Activated CD8-positive, alpha-beta memory T cell treated with anti-CD3 and anti-CD28 coated beads, Interleukin-2, amount 50 U/mL, for 24 hours (primary cell): ENCODE data around the gene IQCK.
A peak's percentile ranks its signal among the peaks of the same experiment; 100 is the strongest.

Experiments
- DNase-seq: peaks from one replicate; pipeline ENCODE4 v3.0.0-alpha.2; 2020; ENCODE audit errors: extremely low read depth

Gene IQCK

DNA sequence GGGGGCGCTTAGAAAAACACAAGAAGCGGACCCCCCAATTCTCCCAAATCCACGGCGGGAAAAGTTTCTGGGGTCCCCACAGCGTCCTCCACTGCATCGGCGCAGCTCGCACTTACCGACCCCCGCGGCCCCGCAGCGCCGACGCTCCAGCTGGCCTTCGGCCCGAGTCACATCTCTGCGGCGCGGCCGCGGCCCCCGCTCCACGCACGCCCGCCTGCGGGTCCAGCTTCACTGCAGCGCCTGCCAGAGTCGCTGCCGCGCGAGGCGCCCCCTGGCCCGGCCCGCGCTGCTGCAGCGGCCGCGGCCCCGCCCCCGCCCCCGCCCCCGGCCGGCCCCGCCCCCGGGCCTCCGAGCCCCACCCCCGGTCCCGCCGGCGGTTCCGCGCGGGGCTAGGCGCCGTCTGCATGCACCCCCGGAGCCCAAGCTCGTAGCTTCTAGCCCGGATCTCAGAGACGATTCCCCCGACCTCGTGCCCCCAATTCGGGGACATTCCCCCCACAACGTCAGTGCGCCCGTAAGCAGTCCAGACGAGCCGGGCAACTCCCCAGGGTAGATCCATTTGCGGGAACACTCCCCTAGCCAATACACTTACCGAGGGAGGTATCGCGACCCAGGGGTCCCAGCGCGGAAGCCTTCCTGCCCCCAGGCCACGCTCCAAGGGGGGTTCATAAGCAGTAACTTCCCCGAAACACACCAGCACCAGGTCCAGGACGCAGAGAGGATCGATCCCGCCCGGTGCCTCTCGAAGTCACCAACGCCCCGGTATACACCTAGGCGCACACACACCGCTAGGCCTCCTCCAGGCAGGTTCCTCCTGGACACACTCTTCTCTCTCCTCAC, 166.8 kb downstream of the IQCK start, which contains the start of gene GPRC5B:
GPRC5B (minus strand) TSS at position 238 of the 840 bp plus-strand sequence. CDS start 12,003 bp downstream, outside the sequence.
- DNase-seq = no peak

DNA sequence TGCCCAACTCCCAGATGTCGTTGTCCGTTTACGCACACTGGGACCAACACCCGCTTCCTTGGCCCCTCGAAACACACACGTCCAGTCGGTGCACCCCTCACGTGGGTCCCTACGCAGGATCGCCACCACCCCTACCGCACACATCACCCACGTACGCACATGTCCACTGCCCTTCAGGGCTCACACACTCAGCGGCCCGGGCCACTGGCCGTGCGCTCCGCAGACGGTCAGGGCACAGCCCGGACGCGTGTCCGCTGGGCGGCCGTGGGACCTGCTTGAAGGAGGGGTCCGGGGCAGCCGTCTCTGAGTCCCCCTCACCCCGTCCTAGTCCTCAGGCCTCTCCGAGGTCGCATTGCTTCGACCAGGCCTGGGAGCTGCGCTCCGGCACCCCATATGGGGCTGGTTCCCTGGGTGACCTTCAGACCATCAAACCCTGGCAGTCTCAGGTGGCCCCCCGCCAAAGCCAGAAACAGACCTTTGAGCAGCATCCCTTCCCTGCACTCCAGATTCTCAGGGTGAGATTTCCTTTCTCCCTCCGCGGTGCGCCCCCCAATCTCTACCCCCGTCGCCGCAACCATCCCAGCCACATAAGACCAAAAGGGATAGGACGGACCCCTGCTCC, 167.5 kb downstream of the IQCK start:
- no peak for DNase-seq

DNA sequence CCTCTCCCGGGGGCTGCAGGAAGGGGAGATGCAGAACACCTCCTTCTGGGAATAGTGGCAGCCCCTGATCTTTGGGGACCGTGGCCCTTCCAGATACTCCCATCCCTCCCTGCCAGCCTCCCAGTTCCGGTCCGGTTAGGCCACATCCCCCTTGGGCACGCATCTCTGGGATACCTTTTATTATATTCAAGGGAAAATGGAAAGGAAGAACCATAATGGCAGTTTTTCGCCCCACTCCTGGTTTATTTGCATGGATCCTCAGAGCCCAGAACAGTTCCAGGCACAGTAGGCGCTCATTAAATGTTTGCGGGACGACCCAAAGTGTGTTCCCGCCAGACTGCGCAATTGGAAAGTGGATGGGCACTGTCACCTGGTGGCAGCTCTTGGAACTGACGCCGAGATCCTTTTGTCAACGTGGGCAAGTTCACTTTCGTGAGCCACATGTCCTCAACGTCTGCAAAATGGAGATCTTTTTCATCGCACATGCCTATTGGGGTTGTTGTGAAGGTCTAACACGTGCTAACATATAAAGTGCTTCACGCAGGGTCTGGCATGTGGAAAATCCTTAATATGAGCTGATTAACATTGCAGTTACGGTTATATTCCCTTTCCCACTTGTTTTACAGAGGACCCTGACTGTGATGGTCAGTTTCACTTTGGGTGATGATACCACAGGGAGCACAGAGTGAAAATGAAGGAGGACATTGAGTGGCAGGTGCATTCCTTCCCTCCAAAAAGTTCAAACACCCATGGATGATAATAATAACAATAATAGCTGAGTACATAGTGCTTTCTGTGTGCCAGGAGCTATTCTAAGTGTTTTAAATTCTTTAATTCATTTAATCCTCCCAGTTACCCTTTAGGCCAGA, 168.2 kb downstream of the IQCK start:
- peak; percentile 74 for DNase-seq

DNA sequence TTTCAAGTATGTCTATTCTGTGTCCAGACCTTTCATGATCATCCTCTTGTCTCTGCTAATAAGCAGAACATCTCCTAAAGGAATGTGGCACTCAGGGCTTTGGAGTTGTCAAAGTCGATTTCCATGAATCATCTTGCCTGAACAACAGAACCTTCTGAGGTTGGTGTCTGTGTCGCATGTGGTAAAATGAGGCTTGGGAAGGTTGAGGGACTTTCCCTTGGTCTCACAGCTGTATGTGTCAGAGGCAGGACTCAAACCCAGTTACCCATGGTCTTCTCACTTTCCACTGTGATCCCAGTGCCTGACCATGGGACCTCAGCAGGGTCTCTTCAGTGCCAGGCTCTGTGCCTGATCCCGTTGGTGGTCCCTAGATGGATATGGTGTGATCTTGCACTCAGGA, 170.8 kb downstream of the IQCK start:
- DNase-seq = no peak

DNA sequence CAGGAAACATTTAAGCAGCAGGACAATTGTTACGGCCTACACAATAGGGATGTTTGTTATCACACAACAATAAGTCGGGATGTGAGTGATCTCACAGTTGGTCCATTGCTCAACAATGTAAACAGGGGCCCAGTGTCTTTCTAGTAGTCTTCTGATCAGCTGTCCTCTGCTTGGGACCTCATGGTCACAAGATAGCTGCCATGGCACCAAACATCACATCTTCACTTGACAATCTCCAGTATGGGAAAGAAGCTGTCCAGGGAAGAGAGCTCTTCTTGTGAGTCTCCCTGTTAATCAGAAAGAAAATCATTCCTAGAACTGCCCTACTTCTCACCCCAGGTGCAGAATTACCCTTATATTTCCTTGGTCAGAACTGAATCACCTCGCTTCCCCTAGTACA, 172.8 kb downstream of the IQCK start:
- DNase-seq = no peak

DNA sequence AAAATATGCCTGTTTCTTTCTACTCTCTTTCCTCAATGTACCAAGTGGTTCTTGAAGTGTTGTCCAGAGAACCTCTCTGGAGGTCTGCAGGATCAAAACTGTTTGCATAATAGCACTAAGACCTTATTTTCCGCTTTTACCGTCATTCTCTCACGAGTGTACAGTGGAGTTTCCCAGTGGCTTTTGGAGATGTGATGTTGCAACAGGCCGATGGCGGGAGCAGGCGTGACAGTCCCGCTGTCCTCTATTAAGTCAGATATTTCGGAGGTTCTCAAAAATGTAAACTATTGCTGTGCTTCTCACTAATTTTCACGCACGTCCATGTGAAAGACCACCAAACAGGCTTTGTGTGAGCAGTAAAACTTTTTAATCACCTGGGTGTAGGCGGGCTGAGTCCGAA, 174.8 kb downstream of the IQCK start:
- DNase-seq = no peak

DNA sequence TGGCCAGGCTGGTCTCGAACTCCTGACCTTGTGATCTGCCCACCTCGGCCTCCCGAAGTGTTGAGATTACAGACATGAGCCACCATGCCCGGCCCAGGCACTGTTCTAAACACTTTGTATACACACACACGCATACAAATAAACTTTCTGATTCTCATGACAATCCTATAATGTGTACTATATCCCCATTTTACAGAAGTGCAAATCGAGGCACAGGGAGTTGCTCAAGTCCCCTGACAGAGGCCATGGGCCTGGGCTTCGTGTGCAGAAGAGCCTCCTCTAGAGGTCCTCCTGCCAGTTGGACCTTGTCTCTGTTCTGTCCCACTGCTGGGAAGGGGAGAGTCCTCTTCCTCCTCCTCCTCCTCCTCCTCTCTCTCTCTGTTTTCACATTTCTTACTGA, 176.5 kb downstream of the IQCK start:
- no peak for DNase-seq

DNA sequence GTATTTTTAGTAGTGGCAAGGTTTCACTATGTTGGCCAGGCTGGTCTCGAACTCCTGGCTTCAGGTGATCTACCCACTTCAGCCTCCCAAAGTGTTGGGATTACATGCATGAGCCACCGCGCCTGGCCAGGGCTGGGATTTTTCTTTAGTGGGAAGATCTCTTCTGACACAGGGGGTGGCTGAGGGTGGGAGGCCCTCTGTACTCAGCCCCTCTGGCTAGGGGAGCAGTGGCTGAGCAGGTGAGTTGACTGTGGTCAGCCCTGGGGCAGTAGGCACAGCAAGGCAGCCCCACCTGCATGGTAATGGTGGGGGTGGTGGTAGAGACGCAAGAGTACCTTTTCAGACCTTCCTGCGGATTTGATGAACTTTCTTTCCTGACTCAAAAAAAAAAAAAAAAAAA, 178.9 kb downstream of the IQCK start:
- DNase-seq = no peak

DNA sequence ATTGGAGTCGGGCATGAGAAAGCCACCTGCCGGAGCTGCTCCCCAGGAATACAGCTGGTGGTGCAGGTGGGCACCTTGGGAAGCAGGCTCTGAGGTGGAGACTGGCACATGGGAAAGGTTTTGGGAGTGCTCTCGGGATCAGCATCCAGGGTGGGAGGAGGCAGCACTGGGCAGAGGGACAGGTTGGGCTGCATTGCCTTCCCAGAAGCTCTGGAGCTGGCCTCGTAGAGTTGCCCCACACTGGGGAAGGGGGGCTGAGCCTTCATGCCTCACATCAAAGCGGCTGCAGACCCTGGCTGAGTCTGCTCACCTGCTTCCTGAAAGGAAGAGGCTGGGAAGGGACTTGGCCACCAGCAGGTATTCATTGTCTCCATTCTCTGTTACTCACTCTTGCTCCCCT, 180.1 kb downstream of the IQCK start:
- no peak for DNase-seq

DNA sequence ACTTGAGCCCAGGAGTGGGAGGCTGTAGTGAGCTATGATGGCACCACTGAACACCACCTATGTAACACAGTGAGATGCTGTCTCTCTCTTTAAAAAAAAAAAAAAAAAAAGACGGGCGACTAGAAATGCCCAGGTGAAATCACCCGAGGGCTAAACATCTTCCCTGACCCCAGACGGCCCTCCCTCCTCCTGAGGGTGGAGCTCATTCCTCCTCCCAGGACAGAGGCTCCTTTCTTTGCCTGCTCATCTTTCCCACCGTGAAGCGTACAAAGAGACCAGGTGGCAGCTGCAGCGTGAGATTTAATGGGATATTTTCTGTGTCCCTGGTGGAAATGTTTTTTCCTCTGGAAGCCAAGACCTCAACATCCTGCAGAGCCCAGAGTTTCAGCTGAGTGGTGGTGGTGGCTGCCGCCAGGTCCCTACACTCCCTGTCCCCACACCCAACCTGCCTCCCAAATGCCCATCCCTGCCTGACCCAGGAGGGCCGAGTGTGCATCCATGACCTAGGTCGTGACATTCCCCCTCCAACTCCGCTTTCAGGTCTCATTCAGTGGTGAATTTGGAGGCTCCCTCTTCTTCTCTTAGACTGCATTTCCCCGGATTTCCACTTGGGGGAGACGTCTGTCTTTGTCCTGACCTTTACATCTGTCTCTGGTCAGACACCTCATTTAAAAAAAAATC, 181.0 kb downstream of the IQCK start:
- no peak for DNase-seq

DNA sequence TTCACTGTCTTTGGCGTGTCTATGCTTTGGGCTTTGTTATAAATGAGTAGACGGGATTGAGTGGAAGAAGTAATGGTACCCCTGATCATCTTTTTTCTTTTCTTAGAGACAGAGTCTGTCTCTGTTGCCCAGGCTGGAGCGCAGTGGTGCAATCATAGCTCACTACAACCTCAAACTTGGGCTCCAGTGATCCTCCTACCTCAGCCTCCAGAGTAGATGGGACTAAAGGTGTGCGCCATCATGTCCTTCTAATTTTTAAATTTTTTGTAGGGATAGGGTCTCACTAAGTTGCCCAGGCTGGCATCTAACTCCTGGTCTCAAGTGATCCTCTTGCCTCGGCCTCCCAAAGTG, 181.5 kb downstream of the IQCK start:
- no peak for DNase-seq

DNA sequence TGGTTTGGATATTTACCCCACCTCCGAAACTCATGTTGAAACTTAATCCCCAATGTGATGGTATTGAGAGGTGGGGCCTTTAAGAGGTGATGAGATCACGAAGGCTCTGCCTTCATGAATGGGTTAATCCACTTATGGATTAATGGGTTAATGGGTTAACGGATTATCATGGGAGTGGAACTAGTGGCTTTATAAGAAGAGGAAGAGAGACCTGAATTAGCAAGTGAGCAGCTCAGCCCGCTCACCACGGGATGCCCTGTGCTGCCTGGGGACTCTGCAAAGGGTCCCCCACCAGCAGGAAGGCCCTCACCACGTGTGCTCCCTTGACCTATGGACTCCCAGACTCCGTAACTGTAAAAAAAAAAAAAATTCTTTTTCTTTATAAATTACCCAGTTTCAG, 183.1 kb downstream of the IQCK start:
- no peak for DNase-seq

DNA sequence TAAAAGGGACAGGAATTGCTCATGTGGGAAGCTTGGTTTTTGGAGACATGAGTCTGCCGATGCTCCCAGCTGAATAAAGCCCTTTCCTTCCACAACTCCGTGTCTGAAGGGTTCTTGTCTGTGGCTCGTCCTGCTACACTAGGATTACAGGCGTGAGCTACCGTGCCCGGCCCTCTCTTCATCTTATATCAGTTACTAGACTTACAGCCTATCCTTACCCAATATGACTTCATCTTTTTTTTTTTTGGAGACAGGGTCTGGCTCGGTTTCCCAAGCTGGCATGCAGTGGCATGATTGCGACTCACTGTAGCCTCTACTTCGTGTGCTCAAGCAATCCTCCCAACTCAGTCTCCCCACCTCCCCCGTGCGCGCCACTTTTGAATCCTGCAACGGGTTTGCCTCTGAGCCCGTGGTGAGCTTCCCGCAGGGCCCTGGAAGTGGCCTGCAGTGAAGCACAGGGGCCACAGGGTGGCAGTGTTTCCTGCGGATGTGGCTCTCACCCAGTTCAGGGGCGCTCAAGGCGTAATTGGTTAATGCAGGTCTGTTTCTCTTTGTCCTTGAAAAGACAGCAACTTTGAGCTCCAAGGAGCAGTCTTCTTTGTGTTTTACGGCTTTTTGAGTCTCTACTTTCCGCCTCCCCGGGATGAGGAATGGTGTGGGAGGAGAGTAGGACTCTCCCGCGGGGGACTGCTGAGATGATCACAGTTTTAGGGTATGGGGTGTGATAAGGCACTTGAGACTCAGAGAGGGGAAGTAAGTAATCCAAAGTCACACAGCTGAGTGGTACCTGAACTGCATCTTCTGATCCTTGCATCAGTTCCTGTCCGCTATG, 189.3 kb downstream of the IQCK start:
- DNase-seq = peak; percentile 26
